KMS-11 (cell line): ENCODE data around the gene TRPM1.

ENCODE experiments used
- H2AFZ ChIP-seq: fragments of 200-600 bp; sonication (generic); 2 replicates; pipeline ENCODE4 v1.6.1; 2016; ENCODE audit warnings: antibody characterized with exemption, mixed run types, low read depth
- H3K27ac ChIP-seq: fragments of 200-600 bp; sonication (generic); 2 replicates; pipeline ENCODE4 v1.6.1; 2016; ENCODE audit warnings: mild to moderate bottlenecking, mixed run types
- H3K27me3 ChIP-seq: fragments of 200-600 bp; sonication (generic); 2 replicates; pipeline ENCODE4 v1.6.1; 2017; ENCODE audit warnings: mild to moderate bottlenecking, low read depth, mixed run types, moderate library complexity; ENCODE audit not compliant: insufficient read depth
- H3K36me3 ChIP-seq: fragments of 200-600 bp; sonication (generic); 2 replicates; pipeline ENCODE4 v1.6.1; 2017; ENCODE audit warnings: mild to moderate bottlenecking, mixed run types; ENCODE audit not compliant: insufficient read depth
- H3K4me1 ChIP-seq: fragments of 200-600 bp; sonication (generic); 2 replicates; pipeline ENCODE4 v1.6.1; 2016; ENCODE audit warnings: mild to moderate bottlenecking, low read depth, mixed run types; ENCODE audit not compliant: poor library complexity, severe bottlenecking
- H3K4me2 ChIP-seq: fragments of 200-600 bp; sonication (generic); 2 replicates; pipeline ENCODE4 v1.7.0; 2016; ENCODE audit warnings: mild to moderate bottlenecking, mixed run types
- H3K4me3 ChIP-seq: fragments of 200-600 bp; sonication (generic); IDR thresholded peaks from 2 replicates; pipeline ENCODE4 v1.6.1; 2017; ENCODE audit warnings: low read depth, low read length, mixed read lengths; ENCODE audit not compliant: insufficient read depth
- H3K79me2 ChIP-seq: fragments of 200-600 bp; sonication (generic); 2 replicates; pipeline ENCODE4 v1.6.1; 2016; ENCODE audit warnings: low read depth, mixed run types; ENCODE audit not compliant: insufficient read depth
- H3K9ac ChIP-seq: fragments of 200-600 bp; sonication (generic); 2 replicates; pipeline ENCODE4 v1.6.1; 2016; ENCODE audit warnings: mild to moderate bottlenecking, mixed run types
- H4K20me1 ChIP-seq: fragments of 200-600 bp; sonication (generic); 2 replicates; pipeline ENCODE4 v1.6.1; 2016; ENCODE audit warnings: mild to moderate bottlenecking, mixed run types; ENCODE audit not compliant: insufficient read depth
- TF ChIP-seq, protein P1 (sequence below): fragments of 200-600 bp; sonication (generic); conservative IDR thresholded peaks from 2 replicates; pipeline ENCODE4 v1.6.1; 2017; ENCODE audit warnings: low read depth, mild to moderate bottlenecking, antibody characterized with exemption, low read length, moderate library complexity, mixed read lengths

The TRPM1 gene

DNA sequence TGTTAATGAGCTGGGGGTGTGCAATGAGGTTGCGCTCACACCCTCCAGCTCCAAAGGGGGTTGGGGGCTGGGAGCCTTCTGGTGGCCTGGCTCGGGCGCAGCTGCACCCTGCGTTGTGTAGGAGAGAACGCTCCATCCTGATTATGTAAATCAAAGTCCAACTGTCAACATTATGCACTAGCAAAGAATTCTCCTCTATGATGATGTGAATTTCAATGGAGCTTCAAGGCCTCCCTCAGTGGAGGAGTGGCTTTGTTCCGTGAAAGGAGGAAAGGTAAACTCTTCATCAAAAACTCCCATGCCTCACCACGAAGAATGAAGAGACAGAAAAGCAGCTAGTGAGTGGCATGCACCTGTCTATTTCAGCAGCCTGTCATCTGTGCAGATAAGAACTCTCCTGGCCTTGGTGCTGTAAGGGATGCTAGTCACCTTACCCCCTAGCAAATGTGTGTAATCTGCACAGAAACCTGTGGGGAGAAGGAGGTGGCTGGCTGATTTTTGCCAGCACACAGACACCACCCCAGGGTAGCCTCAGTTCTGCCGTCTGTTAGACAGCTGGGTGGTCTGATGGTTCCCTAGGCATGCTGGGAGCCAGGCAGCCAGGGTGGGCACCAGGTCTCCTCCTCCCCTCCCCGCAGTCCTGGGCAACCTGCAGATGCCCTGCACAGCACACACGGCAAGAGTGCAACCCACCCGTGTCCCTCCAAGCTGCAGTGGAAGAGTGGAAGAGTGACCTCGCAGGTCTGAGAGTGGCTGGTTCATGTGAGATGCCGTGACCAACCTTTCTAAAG lies 47.0 kb upstream of the TRPM1 start:
- H3K27ac ChIP-seq: no peak overlapping the region
- H3K27me3 ChIP-seq: no peaks in the 10 kb centered on the region
- no peak overlapping the region for H3K9ac ChIP-seq
- H2AFZ ChIP-seq: no peak overlapping the region
- no peak overlapping the region for H3K4me3 ChIP-seq
- H3K4me1 ChIP-seq: no peaks in the 10 kb centered on the region
- H3K4me2 ChIP-seq: no peak overlapping the region
- no peaks in the 10 kb centered on the region for H3K36me3 ChIP-seq
- H3K79me2 ChIP-seq: no peaks in the 10 kb centered on the region
- TF ChIP-seq, protein P1, sequence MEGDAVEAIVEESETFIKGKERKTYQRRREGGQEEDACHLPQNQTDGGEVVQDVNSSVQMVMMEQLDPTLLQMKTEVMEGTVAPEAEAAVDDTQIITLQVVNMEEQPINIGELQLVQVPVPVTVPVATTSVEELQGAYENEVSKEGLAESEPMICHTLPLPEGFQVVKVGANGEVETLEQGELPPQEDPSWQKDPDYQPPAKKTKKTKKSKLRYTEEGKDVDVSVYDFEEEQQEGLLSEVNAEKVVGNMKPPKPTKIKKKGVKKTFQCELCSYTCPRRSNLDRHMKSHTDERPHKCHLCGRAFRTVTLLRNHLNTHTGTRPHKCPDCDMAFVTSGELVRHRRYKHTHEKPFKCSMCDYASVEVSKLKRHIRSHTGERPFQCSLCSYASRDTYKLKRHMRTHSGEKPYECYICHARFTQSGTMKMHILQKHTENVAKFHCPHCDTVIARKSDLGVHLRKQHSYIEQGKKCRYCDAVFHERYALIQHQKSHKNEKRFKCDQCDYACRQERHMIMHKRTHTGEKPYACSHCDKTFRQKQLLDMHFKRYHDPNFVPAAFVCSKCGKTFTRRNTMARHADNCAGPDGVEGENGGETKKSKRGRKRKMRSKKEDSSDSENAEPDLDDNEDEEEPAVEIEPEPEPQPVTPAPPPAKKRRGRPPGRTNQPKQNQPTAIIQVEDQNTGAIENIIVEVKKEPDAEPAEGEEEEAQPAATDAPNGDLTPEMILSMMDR: no peak
- H4K20me1 ChIP-seq: no peaks in the 10 kb centered on the region

DNA sequence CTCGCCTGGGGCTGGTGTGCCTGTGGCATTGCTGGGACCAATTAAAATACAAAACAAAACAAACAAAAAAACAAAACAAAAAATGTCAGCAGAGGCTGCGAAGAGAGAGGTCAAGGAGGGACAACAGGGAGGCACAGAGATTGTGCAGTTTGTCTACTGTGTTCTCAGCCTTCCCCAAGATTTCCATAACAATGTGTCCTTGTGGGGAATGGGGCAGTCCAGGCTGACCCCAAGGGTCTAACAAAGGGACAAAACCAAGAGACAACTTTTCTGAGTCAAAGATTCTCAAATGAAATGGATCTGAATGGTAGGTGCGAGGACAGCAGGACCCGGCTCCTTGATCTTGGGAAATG lies 46.4 kb upstream of the TRPM1 start:
- no peaks in the 10 kb centered on the region for H3K27me3 ChIP-seq
- no peaks in the 10 kb centered on the region for H3K36me3 ChIP-seq
- no peaks in the 10 kb centered on the region for H3K4me1 ChIP-seq
- no peak overlapping the region for H2AFZ ChIP-seq
- H3K27ac ChIP-seq: no peak overlapping the region
- no peak overlapping the region for H3K4me2 ChIP-seq
- no peak overlapping the region for H3K9ac ChIP-seq
- no peak overlapping the region for H3K4me3 ChIP-seq
- TF ChIP-seq, protein P1: no peak
- no peaks in the 10 kb centered on the region for H4K20me1 ChIP-seq
- H3K79me2 ChIP-seq: no peaks in the 10 kb centered on the region

DNA sequence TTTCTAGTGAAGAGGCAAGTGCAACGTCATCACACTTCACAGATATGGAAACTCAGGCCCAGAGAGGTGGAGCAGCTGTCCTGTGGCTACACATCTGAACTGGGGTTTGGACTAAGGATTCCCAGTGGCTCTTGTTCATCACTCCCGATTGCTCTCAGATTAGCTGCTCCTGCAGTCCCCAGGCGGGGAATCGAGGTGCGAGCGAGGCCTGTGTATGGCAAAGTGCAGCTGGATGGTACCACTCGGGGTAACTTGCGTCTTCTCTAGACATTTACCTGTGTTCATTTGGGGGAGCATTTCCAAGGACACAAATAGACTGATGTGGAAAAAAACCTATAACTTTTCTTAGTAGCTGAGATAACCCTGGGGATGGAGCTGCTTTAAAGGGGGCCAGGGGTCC lies 45.9 kb upstream of the TRPM1 start:
- Histone ChIP-seq H2AFZ (no peak overlapping the region), H3K27ac (no peak overlapping the region), H3K36me3 (no peaks in the 10 kb centered on the region), H3K4me1 (no peaks in the 10 kb centered on the region), H4K20me1 (no peaks in the 10 kb centered on the region), H3K79me2 (no peaks in the 10 kb centered on the region), H3K27me3 (no peaks in the 10 kb centered on the region), H3K9ac (no peak overlapping the region), H3K4me3 (no peak overlapping the region), H3K4me2 (no peak overlapping the region)
- TF ChIP-seq, protein P1: no peak

DNA sequence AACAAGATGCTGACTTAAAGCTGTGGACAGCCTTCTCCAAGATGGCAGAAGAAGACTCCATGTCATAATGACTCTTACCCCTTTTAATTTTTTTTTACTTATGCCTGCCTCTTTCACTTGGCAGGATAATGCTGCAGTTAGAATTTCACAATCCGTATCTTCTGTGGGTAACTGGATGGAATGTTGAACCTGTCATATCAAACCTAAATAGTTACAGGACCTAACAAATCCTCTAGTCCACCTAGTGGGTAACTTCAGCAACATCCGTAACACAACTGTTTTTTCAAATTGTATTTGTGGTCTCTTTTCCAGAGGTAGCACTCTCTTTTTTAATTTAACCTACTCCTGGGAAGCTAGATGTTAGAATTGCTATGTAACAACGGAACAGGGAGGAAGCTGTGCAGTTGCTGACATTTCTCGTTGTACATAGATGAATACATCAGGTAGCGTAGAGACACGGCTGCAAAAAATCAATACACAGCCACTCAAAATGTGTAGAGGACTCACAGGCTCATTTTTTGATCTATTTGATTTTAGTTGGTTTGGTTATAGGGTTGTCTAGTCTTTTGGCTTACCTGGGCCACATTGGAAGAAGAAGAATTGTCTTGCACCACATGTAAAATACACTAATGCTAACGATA lies 43.9 kb upstream of the TRPM1 start:
- H3K79me2 ChIP-seq: no peaks in the 10 kb centered on the region
- H3K27me3 ChIP-seq: no peaks in the 10 kb centered on the region
- no peaks in the 10 kb centered on the region for H3K4me1 ChIP-seq
- no peaks in the 10 kb centered on the region for H3K36me3 ChIP-seq
- H4K20me1 ChIP-seq: no peaks in the 10 kb centered on the region
- H2AFZ ChIP-seq: no peak overlapping the region
- no peak overlapping the region for H3K27ac ChIP-seq
- H3K9ac ChIP-seq: no peak overlapping the region
- no peak overlapping the region for H3K4me3 ChIP-seq
- no peak overlapping the region for H3K4me2 ChIP-seq
- TF ChIP-seq, protein P1: no peak
